Panc1 (cell line): ENCODE measurements around the gene AGPAT3. TPM values are rescaled to one million over a fixed set of nuclear protein-coding genes. Genes with fewer than 3 reads are reported as not detected.

Experiments used
- ATAC-seq: fragments of 200-7000 bp; cut with Tn5 transposase; 2 replicates; pipeline ENCODE4 v1.9.1; 2020; ENCODE audit warnings: mild to moderate bottlenecking, moderate library complexity
- BruUV-seq: library from RNA; stranded (reverse); fragments of 400-500 nt; replicated peaks from 2 replicates; lab custom pipeline; 2021; lab: Mats Ljungman, UMichigan
- CTCF ChIA-PET: fragments of 300-600 bp; sonication (Branson Sonifier 250); formaldehyde crosslinking; loops from one replicate; lab custom pipeline; 2022; ENCODE audit warnings: antibody characterized with exemption; lab: Charles Lee
- POLR2A ChIA-PET: fragments of 300-600 bp; sonication (Branson Sonifier 250); formaldehyde crosslinking; loops from one replicate; lab custom pipeline; 2022; ENCODE audit warnings: antibody characterized with exemption; lab: Charles Lee
- DNase-seq: peaks from one replicate; pipeline ENCODE4 v3.0.0-alpha.2; 2010; ENCODE audit warnings: low read depth, low spot score
- H3K27ac ChIP-seq: 2 replicates; pipeline ENCODE4 v1.5.1; 2011; ENCODE audit warnings: mild to moderate bottlenecking, low read length, inconsistent platforms
- H3K27me3 ChIP-seq: fragments of 200-500 bp; sonication (Bioruptor generic); 2 replicates; pipeline ENCODE4 v1.6.0; 2014; ENCODE audit warnings: low read length, inconsistent platforms; ENCODE audit not compliant: control insufficient read depth, insufficient read depth
- H3K36me3 ChIP-seq: fragments of 200-500 bp; sonication (Bioruptor generic); 2 replicates; pipeline ENCODE4 v1.5.1; 2014; ENCODE audit warnings: inconsistent platforms, mild to moderate bottlenecking, low read length, moderate library complexity; ENCODE audit not compliant: control insufficient read depth, insufficient read depth
- H3K4me1 ChIP-seq: 2 replicates; pipeline ENCODE4 v1.5.1; 2011; ENCODE audit warnings: inconsistent platforms, mild to moderate bottlenecking, low read length, moderate library complexity; ENCODE audit not compliant: control insufficient read depth, insufficient read depth
- H3K4me3 ChIP-seq, 2 experiments: 2 replicates each; pipeline ENCODE4 v1.5.1; 2011 to 2012; ENCODE audit warnings: low read depth in 2 of 2, low read length in 2 of 2, mild to moderate bottlenecking in 2 of 2, inconsistent platforms in 1 of 2, moderate library complexity in 1 of 2
- H3K9me3 ChIP-seq: fragments of 200-500 bp; sonication (Bioruptor generic); 2 replicates; pipeline ENCODE4 v1.5.1; 2014; ENCODE audit warnings: low read depth, mild to moderate bottlenecking, inconsistent platforms, low read length, moderate library complexity; ENCODE audit not compliant: control insufficient read depth, insufficient read depth
- CTCF ChIP-seq: fragments of 450-650 bp; IDR thresholded peaks from 2 replicates; pipeline ENCODE4 v1.5.1; 2017; ENCODE audit warnings: mild to moderate bottlenecking
- POLR2AphosphoS5 ChIP-seq: IDR thresholded peaks from 2 replicates; pipeline ENCODE4 v1.6.1; 2012; ENCODE audit warnings: mild to moderate bottlenecking, low read depth, low read length, moderate library complexity
- REST ChIP-seq, 2 experiments: IDR thresholded peaks; 2 replicates each; pipeline ENCODE4 v1.6.1; 2011 to 2012; ENCODE audit warnings: low read depth in 2 of 2, control low read depth in 1 of 2, low read length in 1 of 2, mild to moderate bottlenecking in 1 of 2, moderate library complexity in 1 of 2; ENCODE audit not compliant: insufficient read depth in 1 of 2
- SIN3A ChIP-seq: IDR thresholded peaks from 2 replicates; pipeline ENCODE4 v1.6.1; 2012; ENCODE audit warnings: low read depth, mild to moderate bottlenecking, low read length, moderate library complexity, borderline replicate concordance; ENCODE audit not compliant: insufficient read depth
- TCF7L2 ChIP-seq: IDR thresholded peaks from 2 replicates; pipeline ENCODE4 v1.6.1; 2011; ENCODE audit warnings: mild to moderate bottlenecking, low read depth, low read length, inconsistent platforms
- in situ Hi-C: cut with HindIII; loops from 2 replicates; pipeline ENCODE4 v1.10.0; 2016; ENCODE audit warnings: low sequenced_read_pairs, low pct_unique_long_range_greater_than_20kb
- intact Hi-C: fragments of 100-400 bp; cut with micrococcal nuclease; formaldehyde crosslinking; loops from one replicate; pipeline ENCODE4 v1.10.0; 2022; ENCODE audit not compliant: unreplicated experiment
- total RNA-seq: library from RNA; stranded (reverse); gene quantifications from one replicate; pipeline ENCODE4 v1.2.1, GENCODE V29; 2021; ENCODE audit not compliant: unreplicated experiment

Gene AGPAT3
- total RNA-seq, 1 experiment from 2014 or later: 40.1 TPM

- in situ Hi-C loops: no loop called here
- TF ChIP-seq POLR2AphosphoS5: no peak
- no peak for TF ChIP-seq SIN3A
- TF ChIP-seq REST (IDR thresholded peaks at IDR 0.05; ENCODE audit: insufficient read depth in 1 of 2, low read depth in 2 of 2, low read length in 1 of 2): no peak
- TF ChIP-seq TCF7L2: no peak
- no peak for TF ChIP-seq CTCF
- H3K4me1 ChIP-seq: no peaks in the 10 kb centered on the region
- no peak overlapping the region for H3K27ac ChIP-seq
- no peaks in the 10 kb centered on the region for H3K27me3 ChIP-seq
- H3K9me3 ChIP-seq: no peaks in the 10 kb centered on the region
- ATAC-seq (no peak), DNase-seq (no peak)
- ChIA-PET POLR2A (interaction anchor here (0.6 kb wide), 1 partner anchor 27 kb away, joined by 7 read pairs; no protein-coding TSS in a partner anchor), CTCF (no interaction called here)
- intact Hi-C loops: no loop called here
- no peaks in the 10 kb centered on the region for H3K36me3 ChIP-seq
- no peak overlapping the region for H3K4me3 ChIP-seq
- BruUV-seq: no TSS peak
Measured at GRCh38 chr21:43994646-43995045, 129.6 kb downstream of the AGPAT3 start.

- no peak for TF ChIP-seq TCF7L2
- no peak for TF ChIP-seq CTCF
- no peak for TF ChIP-seq REST (IDR thresholded peaks at IDR 0.05; ENCODE audit: insufficient read depth in 1 of 2, low read depth in 2 of 2, low read length in 1 of 2)
- no peak for TF ChIP-seq POLR2AphosphoS5
- no peak for TF ChIP-seq SIN3A
- intact Hi-C loops: no loop called here
- ATAC-seq (no peak), DNase-seq (no peak)
- Histone ChIP-seq H3K4me1 (no peaks in the 10 kb centered on the region), H3K4me3 (no peak overlapping the region), H3K36me3 (no peaks in the 10 kb centered on the region), H3K9me3 (no peaks in the 10 kb centered on the region), H3K27ac (no peak overlapping the region), H3K27me3 (no peaks in the 10 kb centered on the region)
- CTCF ChIA-PET: no interaction called here
- BruUV-seq: no TSS peak
- POLR2A ChIA-PET: no interaction called here
- in situ Hi-C loops: no loop called here
Measured at GRCh38 chr21:43995521-43996105, 130.6 kb downstream of the AGPAT3 start.
